ENCODE data around the gene HTATIP2. TPM values are rescaled to one million over a fixed set of nuclear protein-coding genes. Genes with fewer than 3 reads are reported as not detected.

Gene HTATIP2
- total and polyA plus RNA-seq, 9 of the 15 experiments (the other 6 are each of a cell fraction or from before 2014, with no cell fraction given) = 48.3 to 90.9 (median 64.4) TPM

- no peak for TF ChIP-seq SMAD2 (IDR thresholded peaks at IDR 0.05; ENCODE audit: low read depth, low read length)
- TF ChIP-seq TCFL5 (CRISPR knock-in tag; conservative IDR thresholded peaks at IDR 0.05) = no peak
- TF ChIP-seq BDP1 (IDR thresholded peaks at IDR 0.05; ENCODE audit: insufficient read depth, insufficient read length) = no peak
- no peak for TF ChIP-seq PTTG1 (tag; IDR thresholded peaks at IDR 0.05; ENCODE audit: low read depth)
- TF ChIP-seq ZKSCAN3 (CRISPR knock-in tag; IDR thresholded peaks at IDR 0.05) = no peak
- 0 out of 2 replicates have a peak, but pooled peaks have one; percentile 72 for TF ChIP-seq ZBTB1 (CRISPR knock-in tag; IDR thresholded peaks at IDR 0.05; ENCODE audit: borderline replicate concordance, low read depth)
- peak; percentile 50; the same call in 1 of the 2 replicates for TF ChIP-seq HDAC2 (IDR thresholded peaks at IDR 0.05)
- no peak for TF ChIP-seq MTA2 (IDR thresholded peaks at IDR 0.05; ENCODE audit: low read depth)
- TF ChIP-seq SIN3A (IDR thresholded peaks at IDR 0.05; ENCODE audit: borderline replicate concordance in 2 of 2, control insufficient read depth in 1 of 2, low read depth in 2 of 2, low read length in 2 of 2) = 0 out of 4 replicates have a peak, but pooled peaks of 1 of the 2 experiments have one; percentile 33
- peak; percentile 82 for TF ChIP-seq SMARCE1 (IDR thresholded peaks at IDR 0.05)
- TF ChIP-seq CHD1 (IDR thresholded peaks at IDR 0.05; ENCODE audit: low read length) = peak; percentile 91
- no peak for TF ChIP-seq ZNF77 (CRISPR knock-in tag; IDR thresholded peaks at IDR 0.05)
- no peak; the same call in 1 of the 2 replicates for TF ChIP-seq NCOA1 (IDR thresholded peaks at IDR 0.05; ENCODE audit: low read depth)
Measured at GRCh38 chr11:20363500-20364340, at the start of gene HTATIP2 (continued).

Measured in K562 (cell line).